ENCODE data around the gene MAX. TPM values are rescaled to one million over a fixed set of nuclear protein-coding genes. Genes with fewer than 3 reads are reported as not detected.
A peak's percentile ranks its signal among the peaks of the same experiment; 100 is the strongest.

MAX gene
- total RNA-seq, 2 experiments from 2014 or later: 159 to 171 TPM

DNA sequence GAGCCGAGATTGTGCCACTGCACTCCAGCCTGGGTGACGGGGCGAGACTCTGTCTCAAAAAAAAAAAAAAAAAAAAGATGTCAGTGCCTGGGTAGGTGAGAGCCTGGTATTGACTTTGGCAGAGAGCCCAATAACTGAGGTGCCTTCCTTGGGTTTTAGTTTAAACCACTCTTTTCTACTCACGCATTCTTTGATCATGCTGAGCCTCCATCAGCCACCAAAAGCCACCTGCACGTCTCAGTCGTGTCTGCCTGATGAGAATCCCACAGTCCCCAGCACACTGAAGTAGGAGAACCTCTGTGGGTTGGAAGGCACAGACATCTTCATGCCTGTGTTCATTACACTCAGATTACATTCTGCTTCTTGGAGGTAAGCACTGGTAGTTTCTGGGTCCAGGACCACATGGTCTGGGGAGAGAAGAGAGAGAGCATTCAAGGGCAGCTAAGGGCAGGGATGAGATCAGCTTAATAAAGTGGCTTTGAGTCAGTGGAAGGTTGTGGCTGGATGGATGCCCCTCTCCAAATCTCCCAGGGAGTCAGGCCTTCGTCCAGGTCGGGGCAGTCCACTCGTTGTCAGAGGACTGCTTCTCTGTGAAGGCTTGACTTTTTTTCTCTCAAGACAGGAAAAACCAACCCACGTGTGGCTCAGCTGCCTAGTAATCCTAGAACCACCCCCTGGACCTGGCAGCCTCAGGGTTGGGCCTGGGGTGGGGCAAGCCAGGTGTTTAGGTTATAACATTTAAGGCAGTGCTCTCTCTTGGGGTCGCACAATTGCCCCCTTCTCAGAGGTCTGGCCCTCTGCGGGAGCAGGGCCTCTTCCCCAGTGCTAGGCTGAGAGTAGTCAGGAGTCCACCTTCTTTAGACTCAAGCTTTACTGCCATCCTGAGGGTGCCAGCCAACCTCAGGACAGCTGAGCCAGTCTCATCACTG is 32.6 kb upstream of the MAX start:
- Mint-ChIP-seq H3K27me3 (no peaks in the 10 kb centered on the region), H3K4me3 (no peak overlapping the region), H3K27ac (no peak overlapping the region)

DNA sequence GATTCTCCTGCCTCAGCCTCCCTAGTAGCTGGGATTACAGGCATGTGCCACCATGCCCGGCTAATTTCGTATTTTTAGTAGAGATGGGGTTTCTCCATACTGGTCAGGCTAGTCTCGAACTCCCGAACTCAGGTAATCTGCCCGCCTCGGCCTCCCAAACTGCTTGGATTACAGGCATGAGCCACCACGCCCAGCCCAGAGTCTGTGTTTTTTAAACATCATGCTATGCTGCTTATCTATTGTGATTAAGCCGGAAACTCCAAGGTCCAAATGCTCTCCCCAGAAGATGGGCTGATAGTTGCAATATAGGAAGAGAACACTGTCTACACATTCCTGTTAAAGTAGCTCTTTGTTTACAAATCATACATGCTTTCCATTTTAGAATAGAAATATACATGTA is 30.5 kb upstream of the MAX start:
- no peak for DNase-seq
- Mint-ChIP-seq H3K36me3 (ENCODE audit: low read depth) (no peaks in the 10 kb centered on the region), H3K4me3 (no peak overlapping the region), H3K27me3 (no peaks in the 10 kb centered on the region), H3K27ac (no peak overlapping the region), H3K9me3 (no peaks in the 10 kb centered on the region), H3K4me1 (ENCODE audit: low read depth) (peaks cover 5% of the 10 kb centered on the region)
- CTCF ChIA-PET: no interaction called here
- Histone ChIP-seq H3K27ac (ENCODE audit: low read depth in 1 of 2, low read length in 2 of 2) (no peak overlapping the region), H3K4me1 (ENCODE audit: insufficient read depth, low read length) (no peaks in the 10 kb centered on the region), H3K4me3 (ENCODE audit: low read length) (no peak overlapping the region), H3K36me3 (ENCODE audit: insufficient read depth, low read length) (no peaks in the 10 kb centered on the region), H3K9me3 (ENCODE audit: control insufficient read depth in 1 of 2, insufficient read depth in 1 of 2, low read length in 2 of 2) (no peaks in the 10 kb centered on the region), H3K27me3 (ENCODE audit: control insufficient read depth in 1 of 2, insufficient read depth in 2 of 2, low read length in 2 of 2) (no peaks in the 10 kb centered on the region)
- intact Hi-C loops (cut with DNase I, micrococcal nuclease): no loop called here
- POLR2A ChIA-PET: no interaction called here
- ATAC-seq (ENCODE audit: poor library complexity): no peak
- TF ChIP-seq CTCF (IDR thresholded peaks at IDR 0.05): no peak

More for the DNA sequence above, 32.6 kb upstream of the MAX start:
- Histone ChIP-seq H3K4me1 (ENCODE audit: insufficient read depth, low read length) (no peaks in the 10 kb centered on the region), H3K27ac (ENCODE audit: low read depth in 1 of 2, low read length in 2 of 2) (no peak overlapping the region), H3K4me3 (ENCODE audit: low read length) (no peak overlapping the region), H3K9me3 (ENCODE audit: control insufficient read depth in 1 of 2, insufficient read depth in 1 of 2, low read length in 2 of 2) (no peaks in the 10 kb centered on the region), H3K27me3 (ENCODE audit: control insufficient read depth in 1 of 2, insufficient read depth in 2 of 2, low read length in 2 of 2) (no peaks in the 10 kb centered on the region), H3K36me3 (ENCODE audit: insufficient read depth, low read length) (no peaks in the 10 kb centered on the region)
- DNase-seq (peak in 3 of 14 experiments; percentile 10 to 32 (median 23)), ATAC-seq (ENCODE audit: poor library complexity) (peak; percentile 24)
- CTCF ChIA-PET: no interaction called here
- POLR2A ChIA-PET: interaction anchor here (0.7 kb wide), 1 partner anchor 356 kb away, joined by 3 read pairs; no protein-coding TSS in a partner anchor
- no peak for TF ChIP-seq CTCF (IDR thresholded peaks at IDR 0.05)
- Mint-ChIP-seq H3K36me3 (ENCODE audit: low read depth) (no peaks in the 10 kb centered on the region), H3K9me3 (no peaks in the 10 kb centered on the region), H3K4me1 (ENCODE audit: low read depth) (peaks cover 5% of the 10 kb centered on the region)
- intact Hi-C loops (cut with DNase I, micrococcal nuclease): no loop called here

- peaks cover 5% of the 10 kb centered on the region for H3K4me1 Mint-ChIP-seq (ENCODE audit: low read depth)
- H3K4me3 ChIP-seq (ENCODE audit: low read length): no peak overlapping the region
- no peaks in the 10 kb centered on the region for H3K36me3 ChIP-seq (ENCODE audit: insufficient read depth, low read length)
- no peaks in the 10 kb centered on the region for H3K27me3 Mint-ChIP-seq
- H3K4me3 Mint-ChIP-seq: no peak overlapping the region
- no peaks in the 10 kb centered on the region for H3K4me1 ChIP-seq (ENCODE audit: insufficient read depth, low read length)
- intact Hi-C loops (cut with DNase I, micrococcal nuclease): no loop called here
- no peak for TF ChIP-seq CTCF (IDR thresholded peaks at IDR 0.05)
- H3K36me3 Mint-ChIP-seq (ENCODE audit: low read depth): no peaks in the 10 kb centered on the region
- no peaks in the 10 kb centered on the region for H3K9me3 ChIP-seq (ENCODE audit: control insufficient read depth in 1 of 2, insufficient read depth in 1 of 2, low read length in 2 of 2)
- DNase-seq (no peak), ATAC-seq (ENCODE audit: poor library complexity) (no peak)
- no peaks in the 10 kb centered on the region for H3K9me3 Mint-ChIP-seq
- ChIA-PET CTCF (no interaction called here), POLR2A (interaction anchor here (0.6 kb wide), 1 partner anchor 459 kb away, joined by 4 read pairs; no protein-coding TSS in a partner anchor)
- H3K27ac ChIP-seq (ENCODE audit: low read depth in 1 of 2, low read length in 2 of 2): no peak overlapping the region
- H3K27me3 ChIP-seq (ENCODE audit: control insufficient read depth in 1 of 2, insufficient read depth in 2 of 2, low read length in 2 of 2): no peaks in the 10 kb centered on the region
- no peak overlapping the region for H3K27ac Mint-ChIP-seq
Measured at GRCh38 chr14:65131301-65131701, 29.0 kb upstream of the MAX start.

Measured in CD4-positive, alpha-beta T cell (primary cell).